B cell (primary cell): ENCODE data around the gene PCSK9. TPM values are rescaled to one million over a fixed set of nuclear protein-coding genes. Genes with fewer than 3 reads are reported as not detected.

Experiments used
- ATAC-seq: fragments of 200-7000 bp; cut with Tn5 transposase; one replicate; pipeline ENCODE4 v1.10.0; 2021; ENCODE audit warnings: low read depth, mild to moderate bottlenecking, moderate number of reproducible peaks, moderate library complexity
- CTCF ChIA-PET: fragments of 350-600 bp; sonication (Branson Sonifier 250); formaldehyde crosslinking; loops from one replicate; lab custom pipeline; 2021; ENCODE audit warnings: antibody characterized with exemption, inconsistent platforms; lab: Charles Lee
- POLR2A ChIA-PET: fragments of 350-600 bp; sonication (Branson Sonifier 250); formaldehyde crosslinking; loops from one replicate; lab custom pipeline; 2021; ENCODE audit warnings: antibody characterized with exemption; lab: Charles Lee
- DNase-seq: peaks from one replicate; pipeline ENCODE4 v3.0.0; 2013
- H2AFZ ChIP-seq: 2 replicates; pipeline ENCODE4 v1.6.1; 2012; ENCODE audit warnings: mild to moderate bottlenecking, low read depth, low read length; ENCODE audit not compliant: insufficient read depth, poor library complexity, severe bottlenecking
- H3K27ac ChIP-seq, 2 donors: 1 replicate in 1 of 2; 2 replicates in 1 of 2; pipeline ENCODE4 v1.5.1; 2012 to 2013; ENCODE audit warnings: low read length in 2 of 2, mild to moderate bottlenecking in 2 of 2, moderate library complexity in 1 of 2
- H3K27me3 ChIP-seq, 4 experiments: fragments of 200-600 bp in 1 of 4; sonication (generic) in 1 of 4; replicated peaks in 1 of 4; 1 replicate in 2 of 4; 2 replicates in 2 of 4; pipeline versions ENCODE4 v1.6.1 to v1.7.0; 2013 to 2016; ENCODE audit warnings: low read length in 3 of 4, mild to moderate bottlenecking in 2 of 4, mixed read lengths in 1 of 4, moderate library complexity in 1 of 4; ENCODE audit not compliant: insufficient read depth in 4 of 4, control insufficient read depth in 3 of 4; ENCODE audit errors: control extremely low read depth in 1 of 4
- H3K36me3 ChIP-seq, 2 experiments: replicated peaks in 1 of 2; 1 replicate in 1 of 2; 2 replicates in 1 of 2; pipeline versions ENCODE4 v1.6.1 to v1.7.1; 2013; ENCODE audit warnings: low read length in 1 of 2; ENCODE audit not compliant: insufficient read depth in 2 of 2, control insufficient read depth in 1 of 2; ENCODE audit errors: control extremely low read depth in 1 of 2, extremely low read depth in 1 of 2
- H3K4me1 ChIP-seq, 2 donors: fragments of 200-600 bp in 1 of 2; sonication (generic) in 1 of 2; 1 replicate in 1 of 2; 2 replicates in 1 of 2; pipeline versions ENCODE4 v1.5.1 to v1.6.1; 2013 to 2017; ENCODE audit warnings: low read length in 2 of 2; ENCODE audit not compliant: control insufficient read depth in 2 of 2, insufficient read depth in 2 of 2
- H3K4me2 ChIP-seq: replicated peaks from 2 replicates; pipeline ENCODE3; 2012; ENCODE audit warnings: mild to moderate bottlenecking, low read depth, low read length; ENCODE audit not compliant: poor library complexity, severe bottlenecking
- H3K4me3 ChIP-seq, 5 experiments: fragments of 200-600 bp in 1 of 5; sonication (generic) in 1 of 5; 1 replicate in 3 of 5; 2 replicates in 2 of 5; pipeline versions ENCODE4 v1.5.1 to v1.7.0; 2011 to 2016; ENCODE audit warnings: low read length in 4 of 5, mild to moderate bottlenecking in 4 of 5, low read depth in 2 of 5, control low read depth in 1 of 5, moderate library complexity in 1 of 5; ENCODE audit not compliant: insufficient read depth in 1 of 5; ENCODE audit errors: control extremely low read depth in 1 of 5, extremely low read depth in 1 of 5
- H3K79me2 ChIP-seq: fragments of 200-600 bp; sonication (generic); one replicate; pipeline ENCODE4 v1.6.0; 2016; ENCODE audit warnings: low read length; ENCODE audit not compliant: control insufficient read depth, insufficient read depth
- H3K9ac ChIP-seq: fragments of 200-600 bp; sonication (generic); 2 replicates; pipeline ENCODE4 v1.6.1; 2017; ENCODE audit warnings: mild to moderate bottlenecking, low read length, moderate library complexity
- H3K9me3 ChIP-seq, 3 donors: one replicate each; pipeline versions ENCODE4 v1.6.1 to v1.7.1; 2013; ENCODE audit warnings: low read length in 2 of 3; ENCODE audit not compliant: control insufficient read depth in 2 of 3, insufficient read depth in 1 of 3; ENCODE audit errors: control extremely low read depth in 1 of 3
- H4K20me1 ChIP-seq: 2 replicates; pipeline ENCODE4 v1.6.0; 2012; ENCODE audit warnings: mild to moderate bottlenecking, low read length; ENCODE audit not compliant: insufficient read depth, control insufficient read depth, poor library complexity, severe bottlenecking
- H3K27ac Mint-ChIP-seq: one replicate; pipeline ENCODE4 v1.8.0; 2021; ENCODE audit warnings: mixed read lengths
- H3K27me3 Mint-ChIP-seq: one replicate; pipeline ENCODE4 v1.8.0; 2021; ENCODE audit warnings: mixed read lengths
- H3K4me1 Mint-ChIP-seq: one replicate; pipeline ENCODE4 v1.8.0; 2021; ENCODE audit warnings: mixed read lengths
- H3K4me3 Mint-ChIP-seq: one replicate; pipeline ENCODE4 v1.8.0; 2021; ENCODE audit warnings: mixed read lengths
- H3K9me3 Mint-ChIP-seq: one replicate; pipeline ENCODE4 v1.8.0; 2022; ENCODE audit warnings: mixed read lengths; ENCODE audit not compliant: insufficient read depth
- CTCF ChIP-seq: fragments of 200-600 bp; IDR thresholded peaks from one replicate; pipeline ENCODE4 v1.8.0; 2022; ENCODE audit warnings: antibody characterized with exemption, mild to moderate bottlenecking
- EZH2 ChIP-seq: IDR thresholded peaks from 2 replicates; pipeline ENCODE4 v1.6.1; 2012; ENCODE audit warnings: borderline replicate concordance, low read depth, mild to moderate bottlenecking, moderate library complexity, low read length; ENCODE audit not compliant: insufficient read depth, poor library complexity, severe bottlenecking
- WGBS: methylation state at CpG from one replicate; pipeline ENCODE4 v1.1.5; 2013; ENCODE audit warnings: missing lambda C conversion rate; ENCODE audit not compliant: insufficient coverage; 5-methylcytosine and 5-hydroxymethylcytosine counted together
- intact Hi-C: fragments of 100-400 bp; cut with micrococcal nuclease; formaldehyde crosslinking; loops from one replicate; pipeline ENCODE4 v1.10.0; 2022
- polyA plus RNA-seq: library from polyadenylated mRNA; depleted of rRNA; stranded (reverse); fragments of >200 nt; gene quantifications from 2 replicates; pipeline ENCODE4 v1.2.3, GENCODE V29; 2012
- total RNA-seq, 2 donors: library from RNA; stranded (reverse); fragments of 120-200 nt in 1 of 2; gene quantifications; 1 replicate in 1 of 2; 2 replicates in 1 of 2; pipeline versions ENCODE4 v1.2.3 to v1.2.4, GENCODE V29; 2013 to 2022

The PCSK9 gene
- total and polyA plus RNA-seq, 2 donors (not counting 1 experiment from before 2014, with no cell fraction given): not detected

GRCh38 chr1:54993140-54993539 lies 46.2 kb upstream of the PCSK9 start:
- ChIA-PET CTCF (interaction anchor here (1.4 kb wide), 1 partner anchor 48 kb away, joined by 3 read pairs; no protein-coding TSS in a partner anchor), POLR2A (no interaction called here)
- Histone ChIP-seq H3K27ac (no peak overlapping the region), H3K36me3 (no peaks in the 10 kb centered on the region), H4K20me1 (no peaks in the 10 kb centered on the region), H3K4me1 (peaks cover 10 to 11% of the 10 kb centered on the region in 2 donors), H3K27me3 (peaks cover 0 to 29% (median 13%) of the 10 kb centered on the region in 4 experiments), H3K9me3 (peaks cover 0 to 6% (median 0%) of the 10 kb centered on the region in 3 donors), H2AFZ (no peak overlapping the region), H3K9ac (no peak overlapping the region), H3K79me2 (no peaks in the 10 kb centered on the region), H3K4me2 (no peak overlapping the region), H3K4me3 (no peak overlapping the region)
- no peak for TF ChIP-seq CTCF
- no peak for TF ChIP-seq EZH2
- WGBS: 98% methylated on average over 4 of the region's 6 CpGs
- Mint-ChIP-seq H3K9me3 (no peaks in the 10 kb centered on the region), H3K4me3 (no peak overlapping the region), H3K4me1 (peaks cover 14% of the 10 kb centered on the region), H3K27me3 (peaks cover 36% of the 10 kb centered on the region), H3K27ac (no peak overlapping the region)
- intact Hi-C loops: no loop called here
- DNase-seq: no peak
- no peak for ATAC-seq

GRCh38 chr1:54994355-54994990 lies 44.9 kb upstream of the PCSK9 start:
- no peak for DNase-seq
- 83% methylated on average over 6 of the region's 6 CpGs for WGBS
- POLR2A ChIA-PET: no interaction called here
- Histone ChIP-seq H2AFZ (no peak overlapping the region), H3K79me2 (no peaks in the 10 kb centered on the region), H3K27ac (no peak overlapping the region), H4K20me1 (no peaks in the 10 kb centered on the region), H3K4me2 (no peak overlapping the region), H3K9ac (no peak overlapping the region), H3K4me1 (peaks cover 10 to 11% of the 10 kb centered on the region in 2 donors), H3K27me3 (peaks cover 0 to 40% (median 13%) of the 10 kb centered on the region in 4 experiments), H3K36me3 (no peaks in the 10 kb centered on the region), H3K9me3 (peaks cover 0 to 6% (median 0%) of the 10 kb centered on the region in 3 donors), H3K4me3 (no peak overlapping the region)
- intact Hi-C loops: no loop called here
- ATAC-seq: no peak
- no peaks in the 10 kb centered on the region for H3K9me3 Mint-ChIP-seq
- CTCF ChIA-PET: no interaction called here
- peaks cover 40% of the 10 kb centered on the region for H3K27me3 Mint-ChIP-seq
- H3K4me3 Mint-ChIP-seq: no peak overlapping the region
- no peak overlapping the region for H3K27ac Mint-ChIP-seq
- peaks cover 14% of the 10 kb centered on the region for H3K4me1 Mint-ChIP-seq
- no peak for TF ChIP-seq CTCF
- no peak for TF ChIP-seq EZH2
